Kidney (tissue), 14 donors: ENCODE measurements around the gene WDR47. TPM values are rescaled to one million over a fixed set of nuclear protein-coding genes. Genes with fewer than 3 reads are reported as not detected.

ENCODE experiments used
- DNase-seq, 5 donors: peaks; one replicate each; pipeline ENCODE4 v3.0.0-alpha.2; 2013 to 2020
- FAIRE-seq: peaks from 2 replicates; lab custom pipeline; 2012; peaks lifted over from hg19 to GRCh38; lab: Jason Lieb, UNC
- H3K27ac ChIP-seq, 2 donors: one replicate each; pipeline ENCODE4 v1.7.0; 2013; ENCODE audit warnings: low read depth in 2 of 2, low read length in 2 of 2, inconsistent platforms in 1 of 2
- H3K27me3 ChIP-seq: one replicate; pipeline ENCODE4 v1.7.1; 2013; ENCODE audit warnings: low read length, inconsistent platforms; ENCODE audit not compliant: control insufficient read depth, insufficient read depth
- H3K36me3 ChIP-seq, 3 donors: one replicate each; pipeline versions ENCODE4 v1.7.0 to v1.7.1; 2013; ENCODE audit warnings: low read length in 3 of 3, control low read depth in 1 of 3, inconsistent platforms in 1 of 3; ENCODE audit not compliant: insufficient read depth in 3 of 3, control insufficient read depth in 2 of 3
- H3K4me1 ChIP-seq, 3 donors: one replicate each; pipeline versions ENCODE4 v1.7.0 to v1.7.1; 2013; ENCODE audit warnings: low read length in 3 of 3, inconsistent platforms in 1 of 3, low read depth in 1 of 3; ENCODE audit not compliant: control insufficient read depth in 2 of 3, insufficient read depth in 2 of 3
- H3K4me3 ChIP-seq, 3 donors: one replicate each; pipeline versions ENCODE4 v1.7.0 to v1.8.1; 2013; ENCODE audit warnings: low read length in 3 of 3, control low read depth in 1 of 3, inconsistent platforms in 1 of 3
- H3K9ac ChIP-seq, 3 donors: one replicate each; pipeline versions ENCODE4 v1.7.0 to v1.7.1; 2013; ENCODE audit warnings: low read length in 3 of 3, control low read depth in 1 of 3, inconsistent platforms in 1 of 3
- H3K9me3 ChIP-seq, 3 donors: one replicate each; pipeline versions ENCODE4 v1.7.0 to v1.7.1; 2013; ENCODE audit warnings: low read length in 3 of 3, control low read depth in 1 of 3, inconsistent platforms in 1 of 3; ENCODE audit not compliant: control insufficient read depth in 2 of 3, insufficient read depth in 1 of 3
- intact Hi-C: fragments of 100-400 bp; cut with DNase I; formaldehyde crosslinking; loops from one replicate; pipeline ENCODE4 v1.11.1; 2022
- polyA plus RNA-seq: library from polyadenylated mRNA; stranded (reverse); fragments of 350-450 nt; fragmentation: Illumina TruSeq; extraction: RNeasy Lipid Tissue Mini Kit (QIAGEN cat#74804); gene quantifications from one replicate; pipeline ENCODE4 v1.2.3, GENCODE V29; 2014; ENCODE audit warnings: low read depth, low replicate concordance; ENCODE audit not compliant: insufficient read depth
- total RNA-seq: library from RNA; stranded (reverse); fragmentation: NEBNext Ultra II Directional; extraction: Animal tissue kit (Norgen Biotek cat#: 25700); gene quantifications from one replicate; pipeline ENCODE4 v1.2.1, GENCODE V29; 2021
- TF ChIP-seq, protein P1 (sequence below): IDR thresholded peaks from 3 replicates; pipeline ENCODE4 v1.5.1; 2012; ENCODE audit warnings: mild to moderate bottlenecking, moderate library complexity, borderline replicate concordance; ENCODE audit not compliant: insufficient read depth; ENCODE audit errors: extremely low read depth
- donor health status: control.
- donor health status: control.
- donor health status: control.
- donor health status: control.
- donor health status: control.
- donor health status: DM: yes; HTN: yes; CAD: no.
- donor health status: Normal renal cell carcinoma (clear cell type).

WDR47 gene
- total and polyA plus RNA-seq, 2 donors from 2014 or later = 5.1 to 15.8 TPM

- no peak for DNase-seq
- no peak overlapping the region for H3K9ac ChIP-seq
- FAIRE-seq = no peak
- H3K4me1 ChIP-seq = peaks cover 0 to under 1% (median 0%) of the 10 kb centered on the region in 3 donors
- peaks cover 0 to 2% (median 2%) of the 10 kb centered on the region in 3 donors for H3K36me3 ChIP-seq
- no peak overlapping the region for H3K4me3 ChIP-seq
- intact Hi-C loops = no loop called here
- no peaks in the 10 kb centered on the region for H3K9me3 ChIP-seq
- TF ChIP-seq, protein P1, sequence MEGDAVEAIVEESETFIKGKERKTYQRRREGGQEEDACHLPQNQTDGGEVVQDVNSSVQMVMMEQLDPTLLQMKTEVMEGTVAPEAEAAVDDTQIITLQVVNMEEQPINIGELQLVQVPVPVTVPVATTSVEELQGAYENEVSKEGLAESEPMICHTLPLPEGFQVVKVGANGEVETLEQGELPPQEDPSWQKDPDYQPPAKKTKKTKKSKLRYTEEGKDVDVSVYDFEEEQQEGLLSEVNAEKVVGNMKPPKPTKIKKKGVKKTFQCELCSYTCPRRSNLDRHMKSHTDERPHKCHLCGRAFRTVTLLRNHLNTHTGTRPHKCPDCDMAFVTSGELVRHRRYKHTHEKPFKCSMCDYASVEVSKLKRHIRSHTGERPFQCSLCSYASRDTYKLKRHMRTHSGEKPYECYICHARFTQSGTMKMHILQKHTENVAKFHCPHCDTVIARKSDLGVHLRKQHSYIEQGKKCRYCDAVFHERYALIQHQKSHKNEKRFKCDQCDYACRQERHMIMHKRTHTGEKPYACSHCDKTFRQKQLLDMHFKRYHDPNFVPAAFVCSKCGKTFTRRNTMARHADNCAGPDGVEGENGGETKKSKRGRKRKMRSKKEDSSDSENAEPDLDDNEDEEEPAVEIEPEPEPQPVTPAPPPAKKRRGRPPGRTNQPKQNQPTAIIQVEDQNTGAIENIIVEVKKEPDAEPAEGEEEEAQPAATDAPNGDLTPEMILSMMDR = no peak
- no peak overlapping the region for H3K27ac ChIP-seq
- no peaks in the 10 kb centered on the region for H3K27me3 ChIP-seq
These were observed 88.5 kb downstream of the WDR47 start for GRCh38 chr1:108953452-108953851.

DNA sequence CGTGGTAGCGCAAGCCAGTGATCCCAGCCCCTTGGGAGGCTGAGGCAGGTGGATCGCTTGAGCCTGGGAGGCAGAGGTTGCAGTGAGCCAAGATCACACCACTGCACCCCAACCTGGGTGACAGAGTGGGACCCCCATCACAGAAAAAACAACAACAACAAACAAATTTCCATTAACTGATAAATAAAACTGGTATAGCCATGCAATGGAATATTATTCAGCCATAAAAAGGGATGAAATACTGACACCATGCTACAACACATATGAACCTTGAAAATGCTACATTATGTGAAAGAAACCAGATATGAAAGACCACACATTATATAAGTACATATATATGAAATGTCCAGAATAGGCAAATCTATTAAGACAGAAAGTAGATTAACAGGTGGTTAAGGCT is 90.7 kb downstream of the WDR47 start:
- no peak overlapping the region for H3K27ac ChIP-seq
- H3K4me3 ChIP-seq = no peak overlapping the region
- no peak overlapping the region for H3K9ac ChIP-seq
- TF ChIP-seq, protein P1 = no peak
- H3K36me3 ChIP-seq = peaks cover 0 to 2% (median 0%) of the 10 kb centered on the region in 3 donors
- no peaks in the 10 kb centered on the region for H3K9me3 ChIP-seq
- no peaks in the 10 kb centered on the region for H3K27me3 ChIP-seq
- FAIRE-seq = no peak
- intact Hi-C loops = no loop called here
- no peak for DNase-seq
- peaks cover 0 to 6% (median 0%) of the 10 kb centered on the region in 3 donors for H3K4me1 ChIP-seq

GRCh38 chr1:108949044-108949443 is 92.9 kb downstream of the WDR47 start:
- no peak for FAIRE-seq
- Histone ChIP-seq H3K36me3 (peaks cover 0 to 3% (median 0%) of the 10 kb centered on the region in 3 donors), H3K27ac (no peak overlapping the region), H3K27me3 (no peaks in the 10 kb centered on the region), H3K4me3 (no peak overlapping the region), H3K9ac (no peak overlapping the region), H3K4me1 (peaks cover 0 to 6% (median 0%) of the 10 kb centered on the region in 3 donors), H3K9me3 (no peaks in the 10 kb centered on the region)
- intact Hi-C loops = no loop called here
- TF ChIP-seq, protein P1 = no peak
- DNase-seq = no peak
